Activated CD4-positive, CD25-positive, alpha-beta regulatory T cell treated with anti-CD3 and anti-CD28 coated beads, Interleukin-2, amount 50 U/mL, for 24 hours (primary cell): ENCODE measurements around the gene IRGC.
"Not testable (repeated sequence)": the region's sequence is repeated elsewhere in the genome, so short reads cannot be mapped to it uniquely, and the experiment has no call there.

Source experiments
- ATAC-seq, 2 donors: fragments of 150-1000 bp; cut with Tn5 transposase; one replicate each; pipeline ENCODE4 v1.10.0; 2021; ENCODE audit warnings: mild to moderate bottlenecking in 1 of 2, moderate library complexity in 1 of 2

The IRGC gene

DNA sequence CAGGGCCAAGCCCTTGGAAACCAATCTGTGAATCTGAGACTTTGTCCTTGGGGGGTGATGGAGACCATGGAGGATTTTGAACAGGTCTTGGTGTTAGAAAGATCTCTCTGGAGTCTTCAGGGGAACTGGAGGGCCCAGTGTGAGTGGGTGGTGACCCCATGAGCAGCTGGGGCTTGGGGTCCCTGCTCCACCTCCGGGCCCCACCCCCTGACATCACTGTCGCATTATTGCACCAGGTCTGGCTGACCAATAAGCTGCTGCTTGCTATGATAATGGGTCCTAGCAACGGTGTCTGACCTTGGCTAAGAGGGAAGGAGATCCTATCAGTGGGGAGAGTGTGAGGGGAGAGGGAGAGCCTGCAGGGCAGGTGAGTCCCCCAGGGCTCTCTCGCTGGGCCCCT, at the start of gene IRGC:
Gene IRGC (plus strand): TSS at position 301 of the 400 bp plus-strand sequence. CDS start 2,483 bp downstream, outside the sequence.
- ATAC-seq: no peak

DNA sequence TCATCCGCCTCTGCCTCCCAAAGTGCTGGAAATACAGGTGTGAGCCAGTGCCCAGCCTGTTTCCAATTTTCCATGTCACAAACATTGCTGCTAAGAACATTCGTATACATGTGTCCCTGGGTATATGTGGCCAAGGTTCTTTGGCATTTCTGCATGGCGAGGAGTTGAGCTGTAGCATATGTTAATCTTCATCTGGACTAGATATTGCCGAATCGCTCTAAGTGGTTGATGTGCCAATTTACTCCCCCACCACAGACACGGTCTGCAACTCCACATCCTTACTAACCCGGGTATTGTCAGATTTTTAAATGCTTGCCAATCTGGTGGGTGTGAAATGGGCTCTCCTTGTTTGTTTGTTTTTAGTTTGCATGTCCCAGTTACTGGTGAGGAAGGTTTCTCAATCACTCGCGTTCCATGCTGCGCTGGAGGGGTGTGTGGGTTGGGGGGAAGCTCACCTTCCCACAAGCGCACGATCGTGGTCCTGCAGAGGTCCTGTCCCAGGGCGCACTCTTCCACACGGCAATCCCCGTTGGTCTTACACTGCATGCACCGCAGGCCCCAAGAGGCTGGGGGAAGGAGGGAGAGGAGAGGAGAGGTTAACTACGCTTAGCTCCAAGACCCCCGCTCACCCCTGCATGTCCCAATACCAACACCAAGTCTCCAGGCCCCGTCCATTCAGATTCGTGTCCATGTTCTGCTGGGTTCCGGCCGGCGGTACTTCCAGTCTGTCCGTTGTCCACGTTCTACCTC, 48.6 kb upstream of the IRGC start:
- no peak for ATAC-seq

- no peak for ATAC-seq
Measured at GRCh38 chr19:43667876-43668405, 47.9 kb upstream of the IRGC start.

DNA sequence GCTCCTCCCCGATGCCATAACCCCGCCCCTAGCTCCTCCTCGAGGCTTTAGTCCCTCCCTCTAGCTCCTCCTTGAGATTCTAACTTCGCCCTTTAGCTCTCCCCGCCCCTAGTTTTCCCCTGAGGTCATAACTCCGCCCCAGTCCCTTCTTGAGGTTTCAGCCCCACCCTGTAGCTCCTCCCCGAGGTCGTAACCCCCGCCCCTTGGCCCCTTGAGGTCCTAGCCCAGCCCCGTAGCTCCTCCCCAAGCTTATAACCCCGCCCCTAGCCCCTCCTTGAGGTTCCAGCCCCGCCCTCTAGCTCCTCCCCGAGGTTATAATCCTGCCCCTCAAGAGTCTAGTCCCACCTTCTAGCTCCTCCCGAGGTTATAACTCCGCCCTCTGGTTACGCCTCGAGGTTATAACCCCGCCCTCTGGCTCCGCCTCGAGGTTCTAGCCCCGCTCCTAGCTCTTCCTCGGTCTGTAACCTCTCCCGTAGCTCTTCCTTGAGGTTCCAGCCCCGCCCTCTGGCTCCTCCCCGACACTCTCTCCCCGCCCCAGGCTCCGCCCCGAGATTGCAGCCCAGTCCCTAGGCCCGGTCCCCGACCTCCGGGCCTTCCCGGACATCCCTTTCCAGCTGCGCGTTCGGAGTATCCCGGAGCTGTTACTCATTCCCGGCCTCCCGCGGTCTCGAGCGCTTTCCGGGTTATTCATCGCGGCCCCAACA, 47.3 kb upstream of the IRGC start:
- peak; percentile 90 for ATAC-seq

- ATAC-seq: no peak
Measured at GRCh38 chr19:43672061-43672679, 43.7 kb upstream of the IRGC start.

- ATAC-seq: no peak
Measured at GRCh38 chr19:43673637-43674036, 42.2 kb upstream of the IRGC start.

DNA sequence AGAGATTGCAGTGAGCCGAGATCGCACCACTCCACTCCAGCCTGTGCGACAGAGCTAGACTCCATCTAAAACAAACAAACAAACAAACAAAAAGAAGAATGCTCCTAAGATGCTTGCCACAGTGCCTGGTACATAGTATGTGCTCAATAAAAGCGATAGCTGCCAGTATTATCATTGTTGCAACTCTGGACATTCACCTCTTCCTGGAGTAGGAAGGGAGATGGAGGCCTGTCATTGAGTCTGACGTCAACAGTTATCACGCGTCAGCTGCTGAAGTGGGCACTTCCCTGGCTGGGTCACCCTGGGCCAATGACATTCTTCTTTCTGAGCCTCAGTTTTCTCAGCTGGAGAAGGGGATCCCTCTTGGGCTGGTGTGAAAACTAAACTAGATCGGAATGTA, 41.7 kb upstream of the IRGC start:
- no peak for ATAC-seq

DNA sequence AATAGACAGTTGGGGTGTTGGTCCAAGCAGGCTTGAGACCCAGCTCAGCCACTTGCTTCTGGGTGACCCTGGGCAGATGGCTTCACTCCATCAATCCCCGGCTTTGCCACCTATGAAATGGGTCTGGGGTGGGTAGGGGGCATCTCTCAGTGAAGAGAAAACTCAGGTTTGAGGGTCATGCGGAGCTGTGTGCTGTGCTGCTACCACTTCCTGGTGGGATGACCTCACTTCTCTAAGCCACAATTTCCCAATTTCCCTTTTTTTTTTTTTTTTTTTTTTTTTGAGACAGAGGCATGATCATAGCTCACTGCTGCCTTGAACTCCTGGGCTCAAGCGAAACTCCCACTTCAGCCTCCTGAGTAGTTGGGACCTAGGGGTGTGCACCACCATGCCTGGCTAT, 41.3 kb upstream of the IRGC start:
- no peak for ATAC-seq

DNA sequence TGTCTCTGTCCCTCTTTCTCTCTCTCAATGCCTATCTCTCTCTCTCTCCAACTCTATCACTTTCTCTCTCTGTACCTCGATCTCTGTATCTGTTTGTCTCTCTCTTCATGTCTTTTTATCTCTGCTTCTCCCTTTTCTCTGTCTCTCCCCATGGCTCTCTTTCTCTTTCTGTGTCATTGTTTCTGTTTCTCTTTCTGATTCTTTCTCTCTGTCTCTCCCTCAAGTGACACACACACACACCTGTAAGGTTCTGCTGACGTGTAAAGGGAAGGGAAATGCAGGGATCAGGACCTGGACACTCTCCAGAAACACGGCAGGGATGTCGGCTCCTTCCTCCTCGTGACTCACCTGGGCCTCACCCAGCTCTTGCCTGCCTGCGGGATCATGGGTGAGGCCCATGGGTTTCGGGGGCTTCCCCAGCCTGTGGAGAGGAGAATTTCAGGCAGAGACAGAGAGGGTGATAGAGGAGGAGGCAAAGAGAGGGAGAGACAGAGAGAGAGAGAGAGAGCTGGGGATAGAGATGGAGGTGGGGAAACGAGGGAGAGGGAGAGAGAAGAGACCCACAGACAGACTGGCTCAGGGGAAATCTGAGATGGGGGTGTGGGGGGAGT, 40.5 kb upstream of the IRGC start:
- ATAC-seq: peak; percentile 64 to 72

DNA sequence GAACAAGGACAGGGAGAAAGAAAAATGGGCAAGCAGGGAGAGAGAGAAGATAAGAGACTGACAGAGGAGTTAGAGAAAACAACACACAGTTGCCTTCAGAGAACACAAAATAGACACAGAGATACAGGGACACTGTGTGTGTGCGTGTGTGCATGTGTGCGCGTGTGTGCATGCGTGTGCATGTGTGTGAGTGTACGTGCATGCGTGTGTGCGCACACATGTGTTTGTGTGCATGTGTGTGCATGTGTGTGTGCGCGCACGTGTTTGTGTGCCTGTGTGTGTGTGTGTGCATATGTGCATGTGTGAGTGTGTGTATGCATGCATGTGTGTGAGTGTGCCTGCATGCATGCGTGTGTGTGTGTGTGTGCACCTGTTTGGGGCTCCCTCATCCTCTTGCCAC, 40.0 kb upstream of the IRGC start:
- no peak for ATAC-seq

- no peak for ATAC-seq
Measured at GRCh38 chr19:43678512-43679261, 37.2 kb upstream of the IRGC start.

- ATAC-seq: no peak
Measured at GRCh38 chr19:43681821-43682220, 34.1 kb upstream of the IRGC start.

- not testable (repeated sequence) for ATAC-seq
Measured at GRCh38 chr19:43682269-43682668, 33.6 kb upstream of the IRGC start.

DNA sequence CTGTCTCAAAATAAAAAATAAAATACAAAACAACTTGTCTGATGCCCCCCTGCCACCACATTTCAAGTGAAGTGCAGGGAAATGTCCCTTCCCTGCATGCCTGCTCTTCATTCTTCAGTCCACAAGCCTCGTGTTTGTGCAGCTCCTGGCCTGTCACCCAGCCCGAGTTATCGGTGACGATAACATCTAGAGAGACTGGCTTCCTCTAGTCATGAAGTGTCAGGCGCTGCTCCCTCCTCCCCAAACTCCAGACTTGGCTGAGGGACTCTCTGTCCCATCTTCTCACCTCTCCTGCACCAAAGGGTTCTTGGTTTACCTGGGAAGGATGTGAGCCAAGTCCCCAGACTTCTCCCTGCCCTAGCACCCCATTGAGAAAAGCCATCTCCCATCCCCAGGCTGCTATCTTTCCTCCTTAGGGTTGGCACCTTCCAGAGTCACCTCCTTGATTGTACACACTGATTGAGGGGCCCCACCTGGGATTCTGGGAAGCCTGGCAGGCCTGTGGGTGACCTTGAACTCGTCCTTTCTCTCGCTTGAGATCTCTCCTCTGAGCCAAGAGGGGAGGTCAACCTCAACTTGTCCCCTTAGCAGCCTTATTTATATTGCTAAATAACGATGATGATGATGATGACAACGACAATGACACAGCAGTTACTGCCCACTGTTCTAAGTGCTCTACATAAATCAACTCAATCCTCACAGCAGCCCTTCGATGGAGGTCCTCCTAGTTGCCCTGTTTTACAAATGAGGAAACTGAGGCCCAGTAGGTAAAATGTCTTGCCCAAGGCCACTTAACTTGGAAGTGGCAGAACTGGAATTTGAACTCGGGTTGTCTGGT, 32.8 kb upstream of the IRGC start:
- ATAC-seq: no peak

- ATAC-seq: no peak
Measured at GRCh38 chr19:43683905-43684304, 32.0 kb upstream of the IRGC start.

GRCh38 chr19:43684326-43684725, 31.6 kb upstream of the IRGC start:
- no peak for ATAC-seq

DNA sequence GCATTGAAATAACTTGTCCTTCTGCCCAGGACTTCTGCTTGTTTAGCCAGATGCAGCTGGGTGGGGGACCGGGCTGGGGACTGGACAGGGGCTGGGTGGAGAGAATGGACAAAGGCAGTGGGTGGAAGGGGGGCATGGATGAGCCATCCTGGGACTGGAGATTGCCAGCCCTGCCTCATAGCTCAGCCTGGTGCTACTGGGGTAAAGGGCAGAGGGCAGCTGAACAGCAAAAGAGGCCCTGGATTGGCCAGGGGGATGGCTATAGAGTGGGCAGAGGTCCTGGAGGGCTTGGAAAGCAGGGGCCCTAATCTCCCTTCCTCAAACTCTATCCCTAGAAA, 28.2 kb upstream of the IRGC start:
- no peak for ATAC-seq

DNA sequence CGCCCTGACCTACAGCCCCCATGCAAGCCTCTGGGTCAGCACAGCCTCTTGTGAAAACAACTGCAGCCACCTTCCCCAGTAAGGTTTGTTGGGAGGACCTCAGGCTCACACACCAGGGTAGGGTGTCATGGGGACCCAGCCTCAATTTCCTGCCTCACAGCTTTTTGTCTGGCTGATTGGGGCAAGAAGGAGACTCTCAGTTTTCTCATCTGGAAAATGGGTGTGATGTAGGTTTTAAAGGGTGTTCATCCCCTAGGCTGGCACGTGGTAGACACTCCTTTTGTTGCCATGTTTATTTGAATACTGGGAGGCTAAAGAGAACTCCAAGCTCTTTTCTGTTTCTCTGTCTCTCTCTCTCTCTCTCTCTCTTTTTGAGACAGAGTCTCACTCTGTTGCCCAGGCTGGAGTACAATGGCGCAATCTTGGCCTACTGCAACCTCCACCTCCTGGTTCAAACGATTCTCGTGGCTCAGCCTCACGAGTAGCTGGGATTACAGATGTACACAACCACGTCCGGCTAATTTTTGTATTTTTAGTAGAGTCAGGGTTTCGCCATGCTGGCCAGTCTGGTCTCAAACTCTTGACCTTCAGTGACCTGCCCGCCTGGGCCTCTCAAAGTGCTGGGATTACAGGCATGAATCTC, 27.7 kb upstream of the IRGC start:
- ATAC-seq: no peak

GRCh38 chr19:43690444-43690843, 25.4 kb upstream of the IRGC start:
- ATAC-seq: no peak

DNA sequence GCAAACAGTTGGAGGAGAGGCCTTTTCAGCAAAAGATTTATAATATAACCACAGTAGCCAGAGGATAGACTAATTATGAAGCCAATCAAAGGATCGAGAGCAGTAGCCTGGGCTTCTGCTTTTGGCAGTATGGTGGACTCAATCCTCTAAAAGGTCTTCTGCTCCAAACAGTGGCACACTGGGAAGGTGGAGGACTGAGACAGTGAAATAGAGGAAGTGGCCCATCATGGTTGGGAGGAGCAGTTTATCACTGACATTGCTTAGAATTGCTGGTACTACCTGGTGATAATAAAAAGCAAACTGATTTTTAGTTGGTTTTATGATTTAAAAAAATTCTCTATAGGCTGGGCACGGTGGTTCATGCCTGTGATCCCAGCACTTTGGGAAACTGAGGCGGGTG, 25.0 kb upstream of the IRGC start:
- ATAC-seq: no peak

DNA sequence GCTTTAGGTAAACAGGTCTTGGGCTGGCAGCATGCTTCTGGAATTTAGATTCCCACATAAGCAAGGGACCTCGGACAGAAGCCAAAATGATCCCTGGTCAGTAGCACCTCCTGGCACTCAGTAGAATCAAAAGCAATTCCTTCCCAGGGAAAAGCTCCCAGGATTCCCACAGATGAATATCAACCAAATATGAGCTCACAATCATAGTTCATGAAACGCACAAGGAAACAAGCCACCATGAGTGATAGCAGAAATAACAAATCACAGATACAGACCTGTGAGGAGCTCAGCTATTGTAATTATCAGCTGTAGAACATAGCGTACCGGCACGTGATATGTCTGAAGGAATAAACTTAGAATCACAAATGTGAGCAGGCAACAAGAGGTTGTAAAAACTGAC, 24.1 kb upstream of the IRGC start:
- no peak for ATAC-seq
